H1 (cell line): ENCODE measurements around the gene SPATA4. TPM values are rescaled to one million over a fixed set of nuclear protein-coding genes. Genes with fewer than 3 reads are reported as not detected.

Source experiments
- CHD7 ChIP-seq: fragments of 300-600 bp; sonication (generic); IDR thresholded peaks from 2 replicates; pipeline ENCODE4 v1.7.1; 2012; ENCODE audit warnings: low read length, moderate library complexity, mild to moderate bottlenecking, inconsistent platforms; ENCODE audit not compliant: insufficient replicate concordance
- polyA plus RNA-seq, 7 experiments: library from polyadenylated mRNA; depleted of rRNA in 3 of 7; stranded (reverse) in 5 of 7; unstranded in 2 of 7; fragments of >200 nt in 5 of 7; fragments of 200-250 nt in 2 of 7; gene quantifications; 1 replicate in 5 of 7; 2 replicates in 1 of 7; 4 replicates in 1 of 7; pipeline versions ENCODE4 v1.2.1 to v1.2.3, GENCODE V29; 2011 to 2013; ENCODE audit warnings: missing spikeins in 2 of 7, mixed read lengths in 2 of 7
- total RNA-seq: library from RNA; stranded (reverse); fragmentation: NEBNext Ultra II Directional; extraction: Animal tissue kit (Norgen Biotek cat#: 25700); gene quantifications from 2 replicates; pipeline ENCODE4 v1.2.1, GENCODE V29; 2021

The SPATA4 gene
- total and polyA plus RNA-seq, 2 of the 8 experiments (the other 6 are each of a cell fraction or from before 2014, with no cell fraction given), result not detected

GRCh38 chr4:176229645-176230044 is 34.3 kb upstream of the SPATA4 start (continued):
- TF ChIP-seq CHD7, result no peak
- TF ChIP-seq, all 59 proteins: peak for 0
